Measurements from ENCODE around the gene ATF6.

The ATF6 gene

GRCh38 chr1:161972828-161973227 lies 206.7 kb downstream of the ATF6 start:
- Histone ChIP-seq H3K4me3 (ENCODE audit: low read depth, low read length) (no peak overlapping the region), H3K27ac (no peak overlapping the region), H3K36me3 (replicated peaks) (no peaks in the 10 kb centered on the region), H3K27me3 (replicated peaks) (no peaks in the 10 kb centered on the region)
- in situ Hi-C loops (cut with HindIII; ENCODE audit: low pct_ligation_motif_present, low sequenced_read_pairs): no loop called here
- DNase-seq: no peak
- no peak for TF ChIP-seq CTCF (IDR thresholded peaks at IDR 0.05; ENCODE audit: low read depth, low read length, missing control alignments)

DNA sequence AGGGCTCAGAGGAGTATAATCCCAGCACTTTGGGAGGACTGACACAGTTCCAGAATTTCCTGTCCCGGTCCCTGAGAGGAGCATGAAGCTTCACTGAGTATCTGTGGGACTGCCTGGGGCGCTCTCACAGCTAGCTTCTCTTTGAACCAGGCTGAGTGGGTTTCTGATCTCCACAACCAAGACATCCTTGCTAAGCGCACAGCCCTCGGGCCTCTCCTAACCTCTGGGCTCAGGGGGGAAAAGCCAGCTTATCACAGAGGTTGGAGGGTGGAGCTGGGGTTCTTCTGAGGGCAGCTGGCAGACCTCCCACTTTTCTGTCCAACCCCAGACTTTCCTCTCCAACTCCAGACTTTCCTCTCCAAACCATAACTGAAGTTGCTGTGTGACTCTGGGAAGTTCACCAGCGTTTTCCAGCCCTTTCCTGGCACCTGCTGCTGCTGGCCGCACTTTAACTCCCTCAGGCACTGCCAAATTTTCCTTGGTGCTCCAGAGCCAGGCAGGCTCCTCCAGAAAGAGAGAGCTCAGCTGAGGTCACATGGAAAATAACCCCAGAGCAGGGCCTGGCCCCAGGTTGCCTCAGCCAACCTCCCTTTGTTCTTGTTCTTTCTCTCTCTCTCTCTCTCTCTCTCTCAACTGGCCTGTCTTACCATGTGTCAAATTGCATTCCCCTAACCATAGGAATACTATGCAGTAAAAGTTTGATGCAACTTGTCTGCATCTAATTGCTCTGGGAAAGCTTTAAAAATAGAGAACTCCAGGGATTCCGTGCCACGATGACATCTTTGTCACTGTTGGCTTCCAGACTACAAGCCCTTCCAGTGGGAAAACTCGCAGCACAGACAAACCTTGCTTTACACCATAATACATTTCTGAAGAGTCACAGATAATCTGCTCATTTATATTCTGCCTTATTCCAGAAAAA lies 208.1 kb downstream of the ATF6 start:
- no peak for DNase-seq
- Histone ChIP-seq H3K36me3 (replicated peaks) (no peaks in the 10 kb centered on the region), H3K27me3 (replicated peaks) (no peaks in the 10 kb centered on the region), H3K4me3 (ENCODE audit: low read depth, low read length) (no peak overlapping the region), H3K27ac (no peak overlapping the region)
- in situ Hi-C loops (cut with HindIII; ENCODE audit: low pct_ligation_motif_present, low sequenced_read_pairs): no loop called here
- TF ChIP-seq CTCF (IDR thresholded peaks at IDR 0.05; ENCODE audit: low read depth, low read length, missing control alignments): no peak

GRCh38 chr1:161978011-161978790 lies 212.1 kb downstream of the ATF6 start:
- no peak overlapping the region for H3K27ac ChIP-seq
- H3K4me3 ChIP-seq (ENCODE audit: low read depth, low read length): no peak overlapping the region
- no peaks in the 10 kb centered on the region for H3K36me3 ChIP-seq (replicated peaks)
- DNase-seq: no peak
- in situ Hi-C loops (cut with HindIII; ENCODE audit: low pct_ligation_motif_present, low sequenced_read_pairs): no loop called here
- H3K27me3 ChIP-seq (replicated peaks): no peaks in the 10 kb centered on the region
- no peak for TF ChIP-seq CTCF (IDR thresholded peaks at IDR 0.05; ENCODE audit: low read depth, low read length, missing control alignments)

DNA sequence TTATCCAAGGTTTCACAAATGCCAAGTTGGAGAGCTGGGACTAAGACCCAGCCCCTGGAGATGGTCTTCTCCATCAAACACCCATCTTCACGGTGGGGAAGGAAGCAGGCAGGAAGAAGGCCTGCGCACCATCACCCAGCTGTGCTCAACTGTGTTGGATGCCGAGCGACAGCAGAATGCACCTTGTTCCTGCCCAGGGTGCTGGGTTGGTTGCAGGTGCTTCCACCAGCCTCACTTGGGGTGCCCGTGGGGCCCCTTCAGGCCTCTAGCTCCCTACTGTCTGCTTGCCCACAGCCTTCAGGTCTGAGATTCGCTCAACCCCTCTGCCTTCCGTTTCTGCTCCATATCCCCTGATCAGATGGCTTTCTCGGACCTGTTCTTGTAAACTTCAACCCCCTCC lies 215.0 kb downstream of the ATF6 start:
- H3K27ac ChIP-seq: no peak overlapping the region
- H3K4me3 ChIP-seq (ENCODE audit: low read depth, low read length): no peak overlapping the region
- TF ChIP-seq CTCF (IDR thresholded peaks at IDR 0.05; ENCODE audit: low read depth, low read length, missing control alignments): no peak
- DNase-seq: no peak
- no peaks in the 10 kb centered on the region for H3K27me3 ChIP-seq (replicated peaks)
- H3K36me3 ChIP-seq (replicated peaks): no peaks in the 10 kb centered on the region
- in situ Hi-C loops (cut with HindIII; ENCODE audit: low pct_ligation_motif_present, low sequenced_read_pairs): no loop called here

- no peaks in the 10 kb centered on the region for H3K36me3 ChIP-seq (replicated peaks)
- in situ Hi-C loops (cut with HindIII; ENCODE audit: low pct_ligation_motif_present, low sequenced_read_pairs): no loop called here
- no peak for DNase-seq
- TF ChIP-seq CTCF (IDR thresholded peaks at IDR 0.05; ENCODE audit: low read depth, low read length, missing control alignments): no peak
- no peak overlapping the region for H3K27ac ChIP-seq
- H3K4me3 ChIP-seq (ENCODE audit: low read depth, low read length): no peak overlapping the region
- H3K27me3 ChIP-seq (replicated peaks): no peaks in the 10 kb centered on the region
Observed at GRCh38 chr1:161981735-161982506, 215.8 kb downstream of the ATF6 start.
